Spleen (tissue), 11 donors: ENCODE results near the gene PHAX. TPM values are rescaled to one million over a fixed set of nuclear protein-coding genes. Genes with fewer than 3 reads are reported as not detected.
A peak's percentile ranks its signal among the peaks of the same experiment; 100 is the strongest.

ENCODE experiments used
- DNase-seq: peaks from one replicate; pipeline ENCODE4 v3.0.0-alpha.2; 2020
- H3K27ac ChIP-seq, 8 donors: fragments of 200-600 bp; sonication (generic) in 7 of 8; 1 replicate in 4 of 8; 2 replicates in 4 of 8; pipeline versions ENCODE4 v1.5.0 to v1.8.0; 2016 to 2021; ENCODE audit warnings: inconsistent platforms in 4 of 8, mild to moderate bottlenecking in 4 of 8, moderate library complexity in 1 of 8
- H3K27me3 ChIP-seq, 7 donors: fragments of 200-600 bp; sonication (generic) in 6 of 7; replicated peaks in 1 of 7; 1 replicate in 4 of 7; 2 replicates in 3 of 7; pipeline versions ENCODE4 v1.5.0 to v1.8.0; 2016 to 2021; ENCODE audit warnings: inconsistent platforms in 3 of 7, mild to moderate bottlenecking in 1 of 7
- H3K36me3 ChIP-seq, 6 donors: fragments of 200-600 bp; sonication (generic) in 5 of 6; 1 replicate in 4 of 6; 2 replicates in 2 of 6; pipeline versions ENCODE4 v1.5.0 to v1.8.0; 2016 to 2021; ENCODE audit warnings: inconsistent platforms in 2 of 6
- H3K4me1 ChIP-seq, 6 donors: fragments of 200-600 bp; sonication (generic) in 5 of 6; 1 replicate in 3 of 6; 2 replicates in 3 of 6; pipeline versions ENCODE4 v1.5.0 to v1.8.0; 2016 to 2021; ENCODE audit warnings: inconsistent platforms in 3 of 6
- H3K4me3 ChIP-seq, 8 donors: fragments of 200-600 bp; sonication (generic) in 7 of 8; 1 replicate in 4 of 8; 2 replicates in 4 of 8; pipeline versions ENCODE4 v1.5.0 to v1.8.0; 2016 to 2021; ENCODE audit warnings: inconsistent platforms in 4 of 8, mild to moderate bottlenecking in 4 of 8, moderate library complexity in 2 of 8
- H3K9me3 ChIP-seq, 8 donors: fragments of 200-600 bp; sonication (generic) in 7 of 8; 1 replicate in 4 of 8; 2 replicates in 4 of 8; pipeline versions ENCODE4 v1.5.0 to v1.8.0; 2016 to 2021; ENCODE audit warnings: inconsistent platforms in 4 of 8
- CTCF ChIP-seq, 11 experiments: fragments of 200-600 bp in 7 of 11; fragments of 450-650 bp in 4 of 11; sonication (generic) in 4 of 11; IDR thresholded peaks in 8 of 11; conservative IDR thresholded peaks in 3 of 11; 1 replicate in 7 of 11; 2 replicates in 4 of 11; pipeline versions ENCODE4 v1.4.0 to v1.8.0; 2016 to 2021; ENCODE audit warnings: antibody characterized with exemption in 11 of 11, inconsistent platforms in 4 of 11, mild to moderate bottlenecking in 1 of 11
- POLR2A ChIP-seq, 3 donors: fragments of 450-650 bp; IDR thresholded peaks; one replicate each; pipeline ENCODE4 v1.5.1; 2017; ENCODE audit warnings: antibody characterized with exemption in 3 of 3, mild to moderate bottlenecking in 1 of 3
- POLR2AphosphoS5 ChIP-seq, 3 donors: sonication (generic); formaldehyde crosslinking; IDR thresholded peaks; one replicate each; pipeline ENCODE4 v1.5.1; 2017; ENCODE audit warnings: antibody characterized with exemption in 3 of 3
- WGBS, 5 donors: extraction: QIAGEN DNeasy Blood & Tissue Kit in 3 of 5; methylation state at CpG; one replicate each; pipeline versions ENCODE4 v1.1.5 to v1.1.7; 2013 to 2018; 5-methylcytosine and 5-hydroxymethylcytosine counted together
- intact Hi-C: fragments of 100-400 bp; cut with DNase I; formaldehyde crosslinking; loops from one replicate; pipeline ENCODE4 v1.15.0; 2023; ENCODE audit warnings: low total_unique reads
- polyA plus RNA-seq, 3 donors: library from polyadenylated mRNA; stranded (reverse); fragments of 200-250 nt; gene quantifications; one replicate each; pipeline ENCODE4 v1.2.1, GENCODE V29; 2013
- small RNA-seq, 4 donors: library from RNA; depleted of rRNA; stranded (forward); fragments of <200 nt; gene quantifications; one replicate each; pipeline ENCODE3, GENCODE V24; 2016
- total RNA-seq, 7 donors: library from RNA; depleted of rRNA in 3 of 7; stranded (reverse); fragments of >200 nt in 3 of 7; fragmentation: NEBNext Ultra II Directional in 4 of 7; extraction: Animal tissue kit (Norgen Biotek cat#: 25700) in 4 of 7; gene quantifications; one replicate each; pipeline versions ENCODE4 v1.1.0 to v1.2.1, GENCODE V29; 2016 to 2021
- donor health status: healthy with polysubstance abuse.
- donor health status: DM: no; HTN: no; CAD: no; lungs with moderate emphysema.
- donor health status: DM: no; HTN: no; CAD: no.
- donor health status: Bipolar disorder and iron deficiency.
- donor health status: healthy.
- donor health status: DM: no; HTN: no; CAD: no.
- donor health status: DM: yes; HTN: yes; CAD: no.

The PHAX gene
- total and polyA plus RNA-seq, 10 donors: 9.8 to 44.5 (median 25.8) TPM

GRCh38 chr5:126675338-126675737 is 74.6 kb downstream of the PHAX start:
- intact Hi-C loops: loop anchor here (5.0 kb wide), 2 partner anchors 107 to 637 kb away; no protein-coding TSS in a partner anchor
- Histone ChIP-seq H3K36me3 (no peaks in the 10 kb centered on the region), H3K27ac (no peak overlapping the region), H3K4me1 (peaks cover 0 to 5% (median 3%) of the 10 kb centered on the region in 6 donors), H3K4me3 (no peak overlapping the region), H3K9me3 (peaks cover 0 to 2% (median under 1%) of the 10 kb centered on the region in 8 donors), H3K27me3 (no peaks in the 10 kb centered on the region)
- no peak for TF ChIP-seq POLR2A (IDR thresholded peaks at IDR 0.05)
- no peak for TF ChIP-seq POLR2AphosphoS5 (IDR thresholded peaks at IDR 0.05)
- TF ChIP-seq CTCF (IDR thresholded peaks at IDR 0.05 in 8 of 11, conservative IDR thresholded peaks at IDR 0.05 in 3 of 11): no peak
- DNase-seq: no peak
- WGBS, 5 donors: 62 to 95% (median 82%) methylated on average over 2 of the region's 2 CpGs

GRCh38 chr5:126676195-126676624 is 75.5 kb downstream of the PHAX start:
- Histone ChIP-seq H3K4me3 (no peak overlapping the region), H3K27ac (no peak overlapping the region), H3K36me3 (no peaks in the 10 kb centered on the region), H3K27me3 (no peaks in the 10 kb centered on the region), H3K4me1 (peaks cover 0 to 5% (median 3%) of the 10 kb centered on the region in 6 donors), H3K9me3 (no peaks in the 10 kb centered on the region)
- intact Hi-C loops: loop anchor here (5.0 kb wide), 2 partner anchors 106 to 636 kb away; no protein-coding TSS in a partner anchor
- no peak for DNase-seq
- WGBS, 5 donors: 23 to 25% (median 24%) methylated on average over 4 of the region's 4 CpGs
- TF ChIP-seq CTCF (IDR thresholded peaks at IDR 0.05 in 8 of 11, conservative IDR thresholded peaks at IDR 0.05 in 3 of 11): peak; percentile 72 to 89 (median 81)
- no peak for TF ChIP-seq POLR2AphosphoS5 (IDR thresholded peaks at IDR 0.05)

Small RNA genes within 50 kb of the gene (small RNA-seq; reads per million reads assigned to genes)
- 0 reads per million in 4 donors for gene BOLA3P3
- 0 reads per million in 4 donors for gene RNU6-290P

Other genes starting within 250 kb of the PHAX start
- gene GRAMD2B, start 177.5 kb upstream of the PHAX start, total RNA-seq: 10 to 100 TPM in 5 of 7 donors, 1 to 10 TPM in 2; 5.3 to 28.7 (median 12.1) TPM
- 1 to 10 TPM; 3.0 to 4.5 (median 3.6) TPM for gene GRAMD2B, start 177.5 kb upstream of the PHAX start, polyA plus RNA-seq
- gene ALDH7A1, start 5.7 kb upstream of the PHAX start, total RNA-seq: 10 to 100 TPM in 4 of 7 donors, 1 to 10 TPM in 3; 8.0 to 18.3 (median 13.4) TPM
- gene ALDH7A1, start 5.7 kb upstream of the PHAX start, polyA plus RNA-seq: 10 to 100 TPM; 10.8 to 13.7 (median 11.6) TPM
- gene LMNB1, start 176.2 kb downstream of the PHAX start, total RNA-seq: 10 to 100 TPM; 24.0 to 68.8 (median 38.5) TPM
- 10 to 100 TPM in 2 of 3 donors, 1 to 10 TPM in 1; 7.5 to 19.7 (median 15.8) TPM for gene LMNB1, start 176.2 kb downstream of the PHAX start, polyA plus RNA-seq